Stimulated activated CD8-positive, alpha-beta memory T cell treated with anti-CD3 and anti-CD28 coated beads, Interleukin-7, amount 100 ng/mL, for 1 hour (primary cell): ENCODE measurements around the gene PEAK1.

Experiments used
- DNase-seq, 2 donors: peaks; one replicate each; pipeline ENCODE4 v3.0.0-alpha.2; 2020; ENCODE audit warnings: low read depth in 2 of 2

The PEAK1 gene

DNA sequence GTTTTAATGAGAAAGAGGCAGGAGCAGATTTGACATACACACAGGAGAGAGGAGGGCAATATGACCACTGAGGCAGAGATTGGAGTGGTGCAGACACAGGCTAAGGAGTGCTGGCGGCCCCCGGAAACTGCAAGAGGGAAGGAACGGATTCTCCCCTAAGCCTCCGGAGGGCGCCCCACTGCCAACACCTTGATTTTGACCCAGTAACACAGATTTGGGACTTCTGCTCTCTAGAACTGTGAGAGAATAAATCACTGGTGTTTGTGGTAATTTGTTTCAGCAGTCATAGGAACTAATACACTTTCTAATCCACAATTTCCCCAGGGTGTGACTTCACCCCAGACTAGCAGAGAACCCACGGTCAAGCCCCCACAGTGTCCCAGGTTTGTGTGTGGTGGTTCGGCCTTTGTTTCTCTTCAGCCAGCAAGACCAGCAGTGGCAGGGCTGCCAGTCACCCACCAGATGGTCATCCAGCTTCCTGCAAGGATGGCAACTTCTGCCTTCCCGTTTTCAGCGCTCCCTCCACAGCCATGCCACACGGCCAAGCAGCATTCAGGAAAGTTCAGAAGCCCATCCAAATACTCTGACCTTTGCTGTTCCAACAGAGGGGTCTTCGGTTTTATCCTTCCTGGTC lies 325.4 kb downstream of the PEAK1 start:
- no peak for DNase-seq

DNA sequence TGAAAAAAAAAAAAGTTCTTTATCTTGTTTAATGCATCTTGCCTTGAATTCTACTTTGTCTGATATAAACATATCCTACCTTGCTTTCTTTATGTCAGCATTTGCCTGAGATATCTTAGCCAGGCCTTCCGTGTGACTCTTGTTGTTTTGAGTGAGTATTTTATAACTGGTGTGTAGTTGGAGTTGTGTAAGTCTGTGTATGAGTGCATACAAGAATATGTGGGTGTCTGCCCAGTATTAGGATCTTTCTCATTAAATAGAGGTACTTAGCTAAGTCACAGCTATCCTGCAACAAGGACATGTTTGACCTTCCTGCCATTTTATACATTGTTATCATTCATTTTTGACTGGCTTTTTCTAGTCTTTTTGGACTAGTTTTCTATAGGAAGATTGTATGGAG lies 326.5 kb downstream of the PEAK1 start:
- no peak for DNase-seq

- DNase-seq: no peak
Observed at GRCh38 chr15:77091097-77091496, 328.8 kb downstream of the PEAK1 start.

- DNase-seq: no peak
Observed at GRCh38 chr15:77087213-77087612, 332.7 kb downstream of the PEAK1 start.

- no peak for DNase-seq
Observed at GRCh38 chr15:77085297-77085696, 334.6 kb downstream of the PEAK1 start.

DNA sequence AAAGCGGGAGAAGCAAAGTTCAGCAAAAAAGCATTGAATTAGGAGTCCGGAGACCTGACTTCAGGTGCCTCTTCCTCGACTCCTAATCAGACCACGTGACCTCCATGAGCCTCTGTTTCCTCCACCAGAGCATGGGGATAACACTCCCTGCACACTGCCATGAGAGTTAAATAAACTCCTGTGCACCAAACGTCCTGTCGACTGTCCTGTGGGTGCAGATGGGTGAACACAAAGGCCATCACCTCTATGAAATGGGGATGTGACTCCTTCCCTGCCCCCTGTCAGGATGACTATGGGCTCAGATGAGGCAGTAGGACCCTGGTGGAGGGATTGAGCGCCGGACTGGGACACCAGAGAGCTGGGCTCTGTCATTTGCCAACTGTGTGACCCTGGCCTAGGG lies 335.5 kb downstream of the PEAK1 start:
- DNase-seq: no peak

- DNase-seq: peak in 1 of 2 donors; percentile 19
Observed at GRCh38 chr15:77083381-77084160, 336.3 kb downstream of the PEAK1 start.

- DNase-seq: no peak
Observed at GRCh38 chr15:77081971-77082370, 337.9 kb downstream of the PEAK1 start.

GRCh38 chr15:77076323-77076915 lies 343.5 kb downstream of the PEAK1 start:
- DNase-seq: no peak

GRCh38 chr15:77075528-77075927 lies 344.4 kb downstream of the PEAK1 start:
- no peak for DNase-seq

GRCh38 chr15:77074350-77074749 lies 345.6 kb downstream of the PEAK1 start:
- no peak for DNase-seq

- DNase-seq: no peak
Observed at GRCh38 chr15:77071305-77072223, 348.3 kb downstream of the PEAK1 start.

- peak; percentile 82 to 84 for DNase-seq
Observed at GRCh38 chr15:77070495-77071304, 349.2 kb downstream of the PEAK1 start, which contains the start of gene TSPAN3. Gene TSPAN3 (minus strand): TSS chr15:77071109. CDS start chr15:77070954, 155 bp downstream.

GRCh38 chr15:77070180-77070494 lies 349.8 kb downstream of the PEAK1 start:
- no peak for DNase-seq

GRCh38 chr15:77069521-77070121 lies 350.3 kb downstream of the PEAK1 start:
- no peak for DNase-seq

- no peak for DNase-seq
Observed at GRCh38 chr15:77068633-77069032, 351.3 kb downstream of the PEAK1 start.

DNA sequence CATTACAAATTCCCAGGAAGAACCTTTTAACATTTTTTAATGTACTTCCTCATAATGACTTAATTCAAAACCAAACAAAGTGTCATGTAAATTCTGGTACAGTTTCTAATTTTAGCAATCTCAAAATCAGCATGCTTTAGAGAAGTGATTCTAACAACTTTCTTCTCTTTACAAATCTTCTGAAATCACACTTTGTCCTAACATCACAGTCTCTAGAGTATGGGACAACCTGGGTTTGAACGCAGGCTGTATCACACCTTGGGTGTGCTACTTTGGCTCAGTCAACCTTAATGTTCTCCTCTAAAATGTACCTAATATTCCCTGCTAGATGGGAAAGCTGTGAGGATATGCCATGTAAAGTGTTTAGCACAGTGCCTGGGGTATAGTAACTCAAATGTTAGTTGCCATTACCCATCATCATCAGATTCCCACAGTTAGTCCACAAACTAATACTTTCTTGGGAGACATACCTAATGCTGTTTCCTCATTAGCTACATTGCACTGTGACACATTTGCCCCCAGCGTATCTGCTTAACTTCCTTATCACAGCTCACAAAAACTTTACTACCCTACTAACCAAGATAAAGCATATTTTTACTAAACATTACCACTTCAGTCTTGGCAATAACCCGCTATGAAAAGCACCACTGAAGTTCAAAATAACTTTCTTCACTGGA lies 352.1 kb downstream of the PEAK1 start:
- no peak for DNase-seq

DNA sequence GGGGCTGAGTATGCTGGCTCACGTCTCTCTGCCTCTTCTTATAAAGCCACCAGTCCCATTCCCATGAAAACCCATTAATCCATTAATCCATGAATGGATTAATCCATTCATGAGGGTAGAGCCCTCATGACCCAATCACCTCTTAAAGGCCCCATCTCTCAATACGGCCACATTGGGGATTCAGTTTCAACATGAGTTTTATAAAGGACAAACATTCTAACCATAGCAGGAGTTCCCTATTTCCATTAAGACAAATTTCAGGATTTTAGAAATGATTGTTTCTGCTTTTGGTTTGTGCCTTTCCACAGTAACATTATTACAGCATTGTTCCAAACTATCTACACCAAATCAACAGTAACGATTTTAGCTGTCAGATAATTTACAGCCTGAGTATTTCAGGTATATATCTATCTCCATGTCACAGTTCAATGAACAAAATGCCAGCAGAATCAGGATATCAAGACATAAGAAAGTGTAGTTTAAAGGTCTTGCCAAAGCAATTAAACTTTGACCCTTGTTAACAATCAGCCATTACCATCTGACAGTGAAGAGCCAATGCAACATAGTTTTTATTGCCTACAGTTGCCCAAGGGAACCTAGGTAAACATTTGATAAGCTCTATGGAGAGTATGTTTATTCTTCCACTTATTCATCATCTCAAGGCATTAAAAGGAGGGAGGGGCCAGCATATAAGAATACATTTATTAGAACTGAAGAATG lies 352.8 kb downstream of the PEAK1 start:
- no peak for DNase-seq

DNA sequence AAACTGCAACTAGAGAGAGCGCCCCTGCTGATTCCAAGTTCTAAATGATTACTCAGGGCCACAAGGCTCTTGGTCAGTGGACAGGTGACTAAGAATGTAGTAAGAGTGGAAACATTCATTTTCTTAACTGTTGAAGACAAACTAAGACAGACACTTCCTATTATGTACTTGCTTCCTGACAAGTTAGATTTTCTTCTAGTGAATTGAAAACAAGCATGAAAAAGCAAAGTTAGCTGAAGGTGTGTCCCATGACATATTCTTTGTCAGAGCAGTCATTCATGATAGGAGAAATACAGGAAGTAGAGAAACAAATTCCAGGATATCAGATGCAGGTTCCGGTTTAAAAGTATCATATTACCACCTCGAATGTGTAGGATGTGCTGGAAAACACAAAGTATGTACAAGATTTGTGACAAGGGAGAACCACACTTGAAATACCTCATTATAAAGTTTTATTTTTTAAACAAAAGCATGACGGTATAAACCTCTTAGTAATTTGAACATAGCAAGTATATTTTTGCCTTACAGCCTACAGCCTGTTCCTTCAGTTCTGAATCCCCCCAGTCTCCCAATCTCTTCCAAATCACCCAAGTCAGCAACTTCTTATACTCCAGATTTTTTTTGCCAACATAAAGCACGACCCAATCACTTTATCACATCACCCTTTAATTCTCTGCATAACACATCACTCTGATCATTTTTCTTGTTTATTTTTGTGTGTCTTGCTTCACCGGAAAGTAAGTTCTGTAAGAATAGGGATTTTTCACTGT lies 355.2 kb downstream of the PEAK1 start:
- DNase-seq: no peak
